T1000 (cell line): ENCODE results near the gene IL17RE.
"Not testable (repeated sequence)": the region's sequence is repeated elsewhere in the genome, so short reads cannot be mapped to it uniquely, and the experiment has no call there.

Experiments used
- DNase-seq: peaks from one replicate; lab custom pipeline; 2025; ENCODE audit warnings: mixed read lengths; lab: John Stamatoyannopoulos, UW

IL17RE gene

DNA sequence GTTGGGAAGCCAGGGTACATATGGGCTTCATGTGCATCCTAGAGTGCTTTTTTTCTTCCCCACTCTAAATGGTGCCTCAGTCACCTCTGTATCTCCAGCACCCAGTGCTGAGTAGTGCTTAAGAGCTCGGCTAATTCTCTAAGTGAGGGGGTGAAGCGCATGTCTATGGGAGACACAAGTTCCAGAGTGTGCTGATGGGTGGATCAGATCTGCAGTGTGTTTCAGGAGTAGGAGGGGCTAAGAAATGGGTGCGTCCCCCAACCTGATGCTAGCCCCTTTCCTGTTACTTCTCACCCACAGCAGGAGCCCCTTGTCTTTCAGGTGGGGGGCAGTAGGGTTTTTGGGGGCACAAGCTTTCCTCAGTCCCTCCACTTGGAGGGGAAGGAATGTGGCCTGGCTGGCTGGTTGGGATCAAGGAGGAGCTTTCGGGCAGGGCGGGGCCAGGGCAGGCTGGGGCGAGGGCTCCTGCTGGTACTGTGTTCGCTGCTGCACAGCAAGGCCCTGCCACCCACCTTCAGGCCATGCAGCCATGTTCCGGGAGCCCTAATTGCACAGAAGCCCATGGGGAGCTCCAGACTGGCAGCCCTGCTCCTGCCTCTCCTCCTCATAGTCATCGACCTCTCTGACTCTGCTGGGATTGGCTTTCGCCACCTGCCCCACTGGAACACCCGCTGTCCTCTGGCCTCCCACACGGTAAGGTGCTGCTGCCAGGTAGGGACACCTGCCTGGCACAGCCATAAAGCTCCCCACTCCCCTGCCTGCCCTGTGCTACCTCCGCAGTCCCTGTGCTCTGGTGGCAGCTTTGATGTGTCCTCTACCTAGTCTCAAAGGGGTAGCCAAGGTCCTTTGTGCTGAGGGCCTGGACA, at the start of gene IL17RE:
IL17RE (plus strand) TSS at position 477 of the 866 bp plus-strand sequence; CDS start at position 562, 85 bp downstream.
- DNase-seq, result no peak

- not testable (repeated sequence) for DNase-seq
Observed at GRCh38 chr3:9854291-9854940, 48.2 kb upstream of the IL17RE start.

- no peak for DNase-seq
Observed at GRCh38 chr3:9855594-9855993, 47.1 kb upstream of the IL17RE start.

GRCh38 chr3:9859530-9860025, 43.1 kb upstream of the IL17RE start:
- no peak for DNase-seq

DNA sequence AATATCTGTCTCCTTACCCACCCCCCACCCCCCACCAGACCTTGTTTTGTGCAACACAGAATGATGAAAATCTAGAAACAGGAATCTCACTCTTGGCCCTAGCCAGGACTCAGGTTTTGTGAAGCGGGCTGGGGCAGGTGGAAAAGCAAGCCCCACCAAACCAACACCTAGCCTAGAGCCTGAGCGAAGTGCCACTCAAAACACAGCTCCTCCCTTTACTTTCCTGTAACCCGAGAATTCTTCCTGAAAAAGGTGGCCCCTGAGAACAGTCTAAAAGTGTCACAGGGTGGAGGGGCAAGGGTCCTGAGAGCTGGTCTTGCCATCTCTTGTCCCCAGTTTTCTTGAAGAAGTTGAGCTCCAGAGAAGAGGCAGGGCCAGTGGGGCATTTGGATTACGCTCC, 41.4 kb upstream of the IL17RE start:
- DNase-seq, result no peak

- DNase-seq, result no peak
Observed at GRCh38 chr3:9861626-9862130, 41.0 kb upstream of the IL17RE start.

- no peak for DNase-seq
Observed at GRCh38 chr3:9862391-9863057, 40.1 kb upstream of the IL17RE start.

GRCh38 chr3:9863058-9863772, 39.4 kb upstream of the IL17RE start:
- DNase-seq, result no peak

GRCh38 chr3:9864200-9864927, 38.3 kb upstream of the IL17RE start:
- no peak for DNase-seq

- DNase-seq, result not testable (repeated sequence)
Observed at GRCh38 chr3:9865125-9865637, 37.5 kb upstream of the IL17RE start.

- DNase-seq, result no peak
Observed at GRCh38 chr3:9866639-9867038, 36.0 kb upstream of the IL17RE start.

DNA sequence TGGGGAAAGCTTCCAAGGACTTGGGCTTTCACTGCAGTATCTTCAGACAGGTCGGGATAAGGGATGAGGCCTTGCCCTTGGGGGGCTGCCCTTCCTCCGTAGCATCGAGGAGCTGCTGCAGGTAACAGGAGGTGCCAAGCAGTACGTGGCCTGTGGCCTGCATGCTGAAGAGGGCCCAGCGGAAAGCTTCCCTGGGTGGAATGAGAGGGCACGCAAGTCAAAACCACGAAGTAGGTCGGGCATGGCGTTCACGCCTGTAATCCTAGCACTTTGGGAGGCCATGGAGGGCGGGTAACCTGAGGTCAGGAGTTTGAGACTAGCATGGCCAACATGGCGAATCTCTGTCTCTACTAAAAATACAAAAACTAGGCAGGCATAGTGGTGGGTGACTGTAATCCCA, 35.5 kb upstream of the IL17RE start:
- DNase-seq, result no peak

GRCh38 chr3:9869955-9870354, 32.7 kb upstream of the IL17RE start:
- DNase-seq, result no peak

DNA sequence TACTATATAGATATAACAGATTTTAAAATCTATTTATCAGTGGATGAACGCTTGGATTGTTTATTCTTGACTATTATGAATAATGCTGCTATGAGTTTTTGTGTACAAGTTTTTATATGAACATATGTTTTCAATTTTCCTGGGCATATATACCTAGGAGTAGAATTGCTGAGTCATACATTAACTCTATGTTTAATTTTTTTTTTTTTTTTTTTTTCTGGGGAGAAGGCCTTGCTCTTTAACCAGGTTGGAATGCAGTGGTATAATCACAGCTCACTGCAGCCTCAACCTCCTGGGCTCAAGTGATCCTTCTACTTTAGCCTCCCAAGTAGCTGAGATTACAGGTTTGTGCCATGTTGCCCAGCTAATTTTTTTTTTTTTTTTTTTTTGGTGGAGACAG, 31.7 kb upstream of the IL17RE start:
- DNase-seq, result no peak

DNA sequence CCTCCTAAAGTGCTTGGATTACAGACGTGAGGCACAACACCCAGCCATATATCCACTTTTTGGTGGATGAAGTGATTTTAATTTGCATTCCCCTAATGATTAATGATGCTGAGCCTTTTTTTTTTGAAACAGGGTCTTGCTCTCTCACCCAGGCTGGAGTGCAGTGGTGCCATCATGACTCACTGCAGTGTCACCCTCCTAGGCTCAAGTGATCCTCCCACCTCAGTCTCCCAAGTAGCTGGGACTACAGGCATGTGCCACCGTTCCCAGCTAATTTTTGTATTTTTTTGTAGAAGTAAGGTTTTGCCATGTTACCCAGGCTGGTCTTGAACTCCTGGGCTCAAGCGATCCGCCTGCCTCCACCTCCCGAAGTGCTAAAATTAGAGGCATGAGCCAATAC, 30.6 kb upstream of the IL17RE start:
- not testable (repeated sequence) for DNase-seq

- no peak for DNase-seq
Observed at GRCh38 chr3:9875448-9875847, 27.2 kb upstream of the IL17RE start.

GRCh38 chr3:9876255-9876654, 26.4 kb upstream of the IL17RE start:
- DNase-seq, result not testable (repeated sequence)

GRCh38 chr3:9876991-9877390, 25.7 kb upstream of the IL17RE start:
- DNase-seq, result no peak

DNA sequence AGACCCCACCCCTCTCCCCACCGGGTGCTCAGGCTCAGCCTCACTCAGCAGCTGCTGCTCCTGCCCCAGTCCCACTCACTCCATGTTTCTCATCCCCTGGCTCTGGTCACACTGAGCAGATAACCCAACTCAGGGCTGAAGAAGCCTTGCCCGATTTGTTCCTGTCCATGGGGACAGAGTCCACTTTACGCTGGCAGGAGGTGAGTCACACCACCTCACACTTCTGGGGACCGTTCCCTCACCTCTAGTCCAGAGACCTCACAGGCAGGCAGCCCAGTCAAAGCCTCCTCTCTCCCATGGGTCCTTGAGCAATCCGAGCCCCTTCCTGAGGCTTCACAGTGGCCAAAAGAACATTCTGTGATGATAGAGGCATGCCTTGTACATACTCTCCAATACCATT, 23.9 kb upstream of the IL17RE start:
- DNase-seq, result no peak

- DNase-seq, result no peak
Observed at GRCh38 chr3:9879830-9880549, 22.7 kb upstream of the IL17RE start, which contains the start of gene CIDEC. Gene CIDEC (minus strand): TSS chr3:9880253. CDS start chr3:9878486, 1,767 bp downstream.
